Medulla oblongata (tissue), 1 donor: Measurements from ENCODE around the gene STAM.
"Not testable (repeated sequence)": the region's sequence is repeated elsewhere in the genome, so short reads cannot be mapped to it uniquely, and the experiment has no call there.

Source experiments
- DNase-seq: peaks from one replicate; pipeline ENCODE4 v3.0.0-alpha.2; 2015; ENCODE audit errors: extremely low spot score

Gene STAM

DNA sequence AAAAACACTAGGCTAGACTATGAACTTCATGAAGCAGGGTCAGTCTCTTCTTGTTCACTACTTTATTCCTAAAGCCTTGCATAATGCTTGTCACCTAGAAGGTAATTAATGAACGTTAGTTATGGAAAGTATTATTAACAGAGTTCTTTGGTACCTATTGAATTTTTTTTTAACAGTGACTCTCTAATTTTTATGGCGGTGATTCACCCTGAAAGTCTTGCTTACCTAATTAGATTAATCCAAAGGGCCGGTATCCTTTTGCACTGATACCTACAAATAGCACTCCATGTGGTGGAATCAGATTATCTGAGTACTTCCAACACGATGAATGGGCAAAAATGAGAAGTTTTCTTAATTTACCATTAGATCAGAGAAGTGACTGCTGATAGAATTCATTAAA is 31.7 kb downstream of the STAM start:
- no peak for DNase-seq

DNA sequence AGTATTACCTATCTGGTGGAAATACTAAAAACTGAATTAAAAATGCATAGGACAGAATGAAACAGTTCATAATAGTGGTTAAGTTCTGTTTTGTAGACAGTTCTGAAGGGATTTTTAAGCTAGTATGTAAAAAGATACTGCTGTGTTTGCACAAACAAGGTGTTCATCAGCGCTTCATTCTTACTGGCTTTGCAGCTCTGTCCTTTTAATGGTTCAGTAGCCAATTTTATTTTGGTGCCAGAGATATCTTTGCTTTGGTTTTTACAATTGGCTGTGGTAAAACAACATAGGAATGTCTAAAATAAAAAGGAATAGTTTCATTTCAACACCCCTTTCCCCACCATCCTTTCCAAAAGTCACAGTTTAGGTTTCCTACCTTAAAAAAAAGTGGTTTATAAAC is 33.0 kb downstream of the STAM start:
- no peak for DNase-seq

GRCh38 chr10:17682236-17682946 is 38.4 kb downstream of the STAM start:
- peak; percentile 46 for DNase-seq

- no peak for DNase-seq
These were observed 39.6 kb downstream of the STAM start for GRCh38 chr10:17683541-17683940.

DNA sequence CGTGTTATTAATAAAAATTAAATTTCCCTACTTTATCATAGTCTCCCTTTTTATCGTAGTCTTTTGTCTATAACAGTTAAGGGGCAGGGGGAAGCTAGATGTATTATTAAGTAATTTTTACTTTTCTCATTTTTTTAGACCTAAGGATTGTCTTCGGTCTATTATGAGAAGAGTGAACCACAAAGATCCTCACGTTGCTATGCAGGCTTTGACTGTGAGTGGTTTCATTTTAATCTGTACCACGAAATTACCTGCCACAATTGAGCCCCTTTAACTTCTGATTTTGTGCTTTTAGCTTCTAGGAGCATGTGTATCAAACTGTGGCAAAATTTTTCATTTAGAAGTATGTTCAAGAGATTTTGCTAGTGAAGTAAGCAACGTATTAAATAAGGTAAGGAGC is 40.6 kb downstream of the STAM start:
- DNase-seq: no peak

GRCh38 chr10:17685233-17685840 is 41.4 kb downstream of the STAM start:
- DNase-seq: no peak

DNA sequence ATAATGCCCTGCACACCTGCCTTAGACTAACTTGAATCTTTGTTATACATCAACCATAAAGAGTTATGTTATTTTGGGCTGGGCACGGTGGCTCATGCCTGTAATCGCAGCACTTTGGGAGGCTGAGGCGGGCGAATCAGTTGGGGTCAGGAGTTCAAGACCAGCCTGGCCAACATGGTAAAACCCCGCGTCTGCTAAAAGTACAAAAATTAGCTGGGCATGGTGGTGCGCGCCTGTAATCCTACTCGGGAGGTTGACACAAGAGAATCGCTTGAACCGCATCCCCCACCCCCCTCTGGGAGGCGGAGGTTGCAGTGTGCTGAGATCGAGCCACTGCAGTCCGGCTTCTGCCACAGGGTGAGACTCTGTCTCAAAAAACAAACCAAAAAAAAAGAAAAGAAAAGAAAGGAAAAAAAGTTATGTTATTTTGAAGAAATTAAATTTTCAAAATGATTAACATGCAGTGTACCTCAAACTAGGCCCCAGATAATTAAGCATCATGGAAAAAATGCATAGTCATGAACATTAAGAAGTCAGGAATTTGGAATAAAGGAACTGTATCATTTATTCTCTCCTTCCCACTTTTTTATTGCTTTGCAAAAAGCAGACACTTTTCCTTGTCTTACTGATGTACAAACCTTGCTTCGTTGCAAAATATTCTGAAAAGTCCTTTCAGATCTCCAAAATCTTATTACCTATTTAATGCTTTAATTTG is 43.3 kb downstream of the STAM start:
- DNase-seq: no peak

- no peak for DNase-seq
These were observed 45.2 kb downstream of the STAM start for GRCh38 chr10:17689137-17689536.

DNA sequence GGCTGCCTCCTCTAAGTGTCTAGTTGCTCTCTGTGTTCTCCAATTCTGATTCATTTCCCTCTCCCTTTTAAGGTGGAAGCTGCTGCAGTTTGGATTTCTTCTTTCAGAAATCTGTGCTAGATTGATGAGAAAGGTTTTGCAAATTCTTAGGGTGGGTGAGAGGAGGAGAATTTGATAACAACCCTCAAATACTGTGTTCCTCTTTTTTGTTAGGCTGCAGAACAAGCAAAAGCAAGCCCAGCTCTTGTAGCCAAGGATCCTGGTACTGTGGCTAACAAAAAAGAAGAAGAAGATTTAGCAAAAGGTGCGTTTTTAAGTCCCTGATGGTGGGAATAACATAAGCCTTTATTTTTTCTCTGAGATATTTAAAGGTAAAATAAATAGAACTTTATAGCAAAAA is 49.1 kb downstream of the STAM start:
- DNase-seq: no peak

DNA sequence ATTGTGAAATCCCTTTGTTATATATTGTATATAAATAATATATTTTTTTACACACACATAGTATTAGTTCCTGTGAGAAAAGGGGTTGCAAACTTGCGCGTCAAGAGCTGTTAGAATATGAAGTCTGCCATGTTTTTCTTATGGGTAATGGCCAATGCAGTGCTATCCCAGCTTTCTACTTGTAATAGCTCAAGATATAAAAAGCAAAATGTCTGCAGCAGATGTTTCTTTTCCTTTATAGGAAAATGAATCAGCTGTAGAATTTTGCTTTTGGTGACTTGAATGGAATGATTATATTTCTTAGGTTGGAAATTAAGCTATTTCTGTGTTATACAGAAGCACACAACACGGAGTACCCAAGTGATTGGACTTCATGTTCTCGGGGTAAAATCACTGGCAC is 54.7 kb downstream of the STAM start:
- DNase-seq: no peak

GRCh38 chr10:17701301-17701700 is 57.4 kb downstream of the STAM start:
- DNase-seq: no peak

DNA sequence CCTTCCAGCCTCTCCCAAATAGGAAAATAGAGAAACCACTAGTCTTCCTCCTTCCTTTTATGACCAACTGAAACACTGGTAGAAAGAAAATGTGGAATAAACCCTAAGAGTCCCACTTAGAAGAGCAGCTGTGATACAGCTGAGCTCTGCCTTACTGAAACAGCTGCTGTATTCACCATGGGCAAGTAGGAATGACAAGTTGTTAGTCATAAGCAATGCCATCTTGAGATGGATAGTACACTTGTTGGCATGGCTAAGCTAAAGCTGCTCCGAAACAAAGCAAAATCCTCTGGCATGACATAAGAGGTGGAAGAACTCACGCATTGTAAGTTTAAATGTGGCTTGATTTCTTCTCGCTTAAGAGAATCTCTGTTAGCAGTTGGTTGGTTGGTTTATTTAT is 59.8 kb downstream of the STAM start:
- DNase-seq: no peak

- DNase-seq: no peak
These were observed 64.9 kb downstream of the STAM start for GRCh38 chr10:17708821-17709220.

- no peak for DNase-seq
These were observed 65.5 kb downstream of the STAM start for GRCh38 chr10:17709492-17709891.

DNA sequence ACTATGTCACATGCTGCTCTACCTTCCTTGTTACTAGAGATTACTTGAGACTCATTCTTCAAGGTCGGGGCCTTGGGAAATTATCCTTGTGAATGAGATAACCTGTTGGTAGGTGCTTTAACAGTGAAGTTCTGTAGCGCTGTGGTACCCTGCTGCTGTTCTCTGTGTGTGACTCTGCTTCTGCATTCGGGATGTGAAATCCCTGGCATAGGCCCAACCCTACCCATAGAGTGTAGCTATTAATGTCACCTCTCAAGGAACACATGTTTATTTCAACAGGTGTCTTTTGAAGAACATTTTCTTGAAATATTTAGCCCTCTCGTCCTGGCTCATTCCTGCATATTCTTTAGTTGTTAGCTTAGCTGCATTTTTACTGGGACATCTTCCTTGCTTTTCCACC is 66.2 kb downstream of the STAM start:
- no peak for DNase-seq

DNA sequence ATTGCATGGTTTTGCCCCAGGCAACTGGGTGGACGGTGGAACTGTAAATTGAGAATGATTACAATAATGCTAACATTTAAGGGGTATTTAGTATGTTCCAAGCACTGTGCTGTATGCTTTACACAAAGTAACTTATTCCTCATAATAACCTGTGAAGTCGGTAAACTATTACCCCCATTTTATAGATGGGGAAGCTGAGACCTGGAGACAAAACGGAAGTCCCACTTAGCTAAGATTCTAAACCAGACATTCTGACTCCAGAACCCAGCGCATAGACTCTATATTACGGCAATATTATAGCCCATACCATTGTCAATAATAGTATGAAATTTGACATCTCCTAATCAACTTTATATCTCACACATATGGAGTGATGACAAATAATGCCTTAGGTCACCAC is 68.1 kb downstream of the STAM start:
- DNase-seq: no peak

- peak; percentile 39 for DNase-seq
These were observed 68.9 kb downstream of the STAM start for GRCh38 chr10:17712717-17713471.

GRCh38 chr10:17713758-17714157 is 69.8 kb downstream of the STAM start:
- DNase-seq: no peak

DNA sequence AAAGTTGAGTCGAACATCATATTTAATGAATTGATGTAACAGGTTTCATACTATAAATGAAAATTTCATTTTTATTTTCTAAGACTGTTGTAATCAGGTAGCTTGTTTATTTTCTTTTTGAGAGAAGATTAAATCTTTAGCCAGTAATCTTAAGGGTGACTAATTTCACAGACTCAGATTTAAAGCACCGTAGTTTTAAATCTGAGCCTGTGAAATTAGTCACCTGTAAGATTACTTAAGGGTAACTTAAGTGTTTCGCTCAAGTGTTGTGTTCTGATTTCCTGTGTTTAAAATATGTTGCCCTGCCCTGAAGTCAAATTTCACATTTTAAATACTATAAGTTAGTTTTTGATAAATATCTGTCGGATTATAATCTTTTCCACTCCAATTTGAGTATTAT is 72.2 kb downstream of the STAM start:
- DNase-seq: no peak

GRCh38 chr10:17722317-17723014 is 78.5 kb downstream of the STAM start:
- not testable (repeated sequence) for DNase-seq

DNA sequence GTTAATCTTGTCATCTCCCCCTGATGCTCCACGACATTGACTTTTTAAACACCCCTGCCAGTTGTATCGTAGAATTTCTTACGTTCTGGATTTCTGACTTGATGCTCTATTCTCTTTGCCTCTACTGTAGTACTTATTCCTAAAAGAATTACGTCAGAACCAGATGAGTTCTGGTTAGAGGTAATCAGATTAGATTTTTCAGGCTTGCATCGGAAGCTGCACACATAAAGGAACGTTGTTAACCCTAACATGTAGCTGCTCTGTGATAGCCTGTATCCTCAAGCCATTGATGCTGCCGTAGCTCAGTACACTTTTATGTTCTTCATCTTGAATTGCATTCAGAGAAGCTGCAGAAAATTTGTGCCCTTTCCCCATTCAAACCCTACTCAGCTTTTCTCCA is 81.8 kb downstream of the STAM start:
- no peak for DNase-seq

- no peak for DNase-seq
These were observed 85.7 kb downstream of the STAM start for GRCh38 chr10:17729630-17730029.
